Caco-2 (cell line): Measurements from ENCODE around the gene IGSF8. TPM values are rescaled to one million over a fixed set of nuclear protein-coding genes. Genes with fewer than 3 reads are reported as not detected.

ENCODE experiments used
- BruUV-seq: library from RNA; stranded (reverse); fragments of 400-500 nt; replicated peaks from 2 replicates; lab custom pipeline; 2021; lab: Mats Ljungman, UMichigan
- CTCF ChIA-PET: fragments of 300-600 bp; sonication (Branson Sonifier 250); formaldehyde crosslinking; loops from one replicate; lab custom pipeline; 2022; ENCODE audit warnings: antibody characterized with exemption; lab: Charles Lee
- POLR2A ChIA-PET: fragments of 300-600 bp; sonication (Branson Sonifier 250); formaldehyde crosslinking; loops from one replicate; lab custom pipeline; 2022; ENCODE audit warnings: antibody characterized with exemption; lab: Charles Lee
- DNase-seq, 2 experiments: peaks; one replicate each; pipeline versions ENCODE4 v3.0.0 to v3.0.0-alpha.2; 2020 to 2022
- H3K27me3 ChIP-seq: replicated peaks from 2 replicates; pipeline ENCODE4 v1.6.0; 2011; ENCODE audit warnings: low read length; ENCODE audit not compliant: control insufficient read depth, insufficient read depth
- H3K36me3 ChIP-seq: 2 replicates; pipeline ENCODE4 v1.5.1; 2011; ENCODE audit warnings: low read length; ENCODE audit not compliant: control insufficient read depth, insufficient read depth
- H3K4me1 ChIP-seq: fragments of 250-450 bp; sonication (Bioruptor Pico); 2 replicates; pipeline ENCODE4 v1.5.1; 2020; ENCODE audit warnings: mild to moderate bottlenecking
- H3K4me3 ChIP-seq: 2 replicates; pipeline ENCODE4 v1.5.1; 2011; ENCODE audit warnings: low read depth, mild to moderate bottlenecking, control low read depth, low read length
- H3K9me3 ChIP-seq: fragments of 250-450 bp; sonication (Bioruptor Pico); 2 replicates; pipeline ENCODE4 v1.5.1; 2020; ENCODE audit warnings: mild to moderate bottlenecking, moderate library complexity
- H3K27ac Mint-ChIP-seq: one replicate; pipeline ENCODE4 v1.8.0; 2022; ENCODE audit warnings: mixed read lengths; ENCODE audit not compliant: unreplicated experiment
- H3K27me3 Mint-ChIP-seq: one replicate; pipeline ENCODE4 v1.8.0; 2022; ENCODE audit warnings: mixed read lengths; ENCODE audit not compliant: insufficient read depth, unreplicated experiment
- H3K36me3 Mint-ChIP-seq: one replicate; pipeline ENCODE4 v1.8.0; 2022; ENCODE audit warnings: mild to moderate bottlenecking, mixed read lengths; ENCODE audit not compliant: insufficient read depth, unreplicated experiment
- H3K4me1 Mint-ChIP-seq: one replicate; pipeline ENCODE4 v1.8.0; 2022; ENCODE audit warnings: low read depth, mixed read lengths; ENCODE audit not compliant: unreplicated experiment
- H3K4me3 Mint-ChIP-seq: one replicate; pipeline ENCODE4 v1.8.0; 2022; ENCODE audit warnings: mild to moderate bottlenecking, moderate library complexity, mixed read lengths; ENCODE audit not compliant: unreplicated experiment
- H3K9me3 Mint-ChIP-seq: one replicate; pipeline ENCODE4 v1.8.0; 2022; ENCODE audit warnings: mixed read lengths; ENCODE audit not compliant: unreplicated experiment
- CTCF ChIP-seq, 2 experiments: fragments of 200-600 bp in 1 of 2; IDR thresholded peaks; 1 replicate in 1 of 2; 2 replicates in 1 of 2; pipeline versions ENCODE4 v1.5.1 to v1.8.0; 2011 to 2022; ENCODE audit warnings: antibody characterized with exemption in 1 of 2, control low read depth in 1 of 2, inconsistent platforms in 1 of 2, low read depth in 1 of 2, low read length in 1 of 2, mild to moderate bottlenecking in 1 of 2, moderate library complexity in 1 of 2; ENCODE audit not compliant: insufficient read depth in 1 of 2, severe bottlenecking in 1 of 2, unreplicated experiment in 1 of 2
- intact Hi-C: fragments of 100-400 bp; cut with micrococcal nuclease; formaldehyde crosslinking; loops from one replicate; pipeline ENCODE4 v1.10.0; 2022; ENCODE audit not compliant: unreplicated experiment
- total RNA-seq: library from RNA; stranded (reverse); gene quantifications from 2 replicates; pipeline ENCODE4 v1.2.3, GENCODE V29; 2022

The IGSF8 gene
- total RNA-seq, 1 experiment from 2014 or later: 15.4 TPM

DNA sequence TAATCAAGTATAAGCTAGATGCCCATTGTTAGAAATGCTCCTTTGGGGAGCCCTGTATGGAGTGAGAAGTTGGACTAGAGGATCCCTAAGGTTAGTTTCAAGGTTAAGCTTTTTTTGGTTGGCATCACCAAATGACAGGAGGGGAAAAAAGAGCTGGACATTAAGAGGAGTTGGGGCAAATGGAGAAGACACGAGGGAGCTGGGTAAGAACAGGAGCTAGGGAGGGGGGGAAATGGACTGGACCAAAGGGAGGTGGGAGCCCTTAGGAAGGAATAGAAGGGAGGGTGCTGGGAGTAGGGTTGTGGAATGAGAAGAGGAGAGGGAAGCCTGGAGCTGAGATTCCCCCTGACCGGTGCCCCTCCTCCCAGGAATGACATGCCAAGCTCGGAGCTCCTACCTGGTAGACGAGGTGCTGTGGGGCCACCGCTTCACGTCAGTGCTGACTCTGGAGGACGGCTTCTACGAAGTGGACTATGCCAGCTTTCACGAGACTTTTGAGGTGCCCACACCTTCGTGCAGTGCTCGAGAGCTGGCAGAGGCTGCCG lies 11.2 kb downstream of the IGSF8 start:
- intact Hi-C loops: loop anchor here (10.0 kb wide), 1 partner anchor 152 kb away; no protein-coding TSS in a partner anchor
- no peak for TF ChIP-seq CTCF (IDR thresholded peaks at IDR 0.05; ENCODE audit: insufficient read depth in 1 of 2, low read depth in 1 of 2, low read length in 1 of 2, severe bottlenecking in 1 of 2, unreplicated experiment in 1 of 2)
- no peak for DNase-seq
- H3K27me3 Mint-ChIP-seq: no peaks in the 10 kb centered on the region
- Histone ChIP-seq H3K4me3 (no peak overlapping the region), H3K36me3 (no peaks in the 10 kb centered on the region), H3K27me3 (no peaks in the 10 kb centered on the region), H3K4me1 (no peaks in the 10 kb centered on the region), H3K9me3 (no peaks in the 10 kb centered on the region)
- CTCF ChIA-PET: interaction anchor here (0.8 kb wide), 1 partner anchor 9 kb away, joined by 3 read pairs; no protein-coding TSS in a partner anchor
- POLR2A ChIA-PET: interaction anchor here (0.5 kb wide), 1 partner anchor 10 kb away, joined by 4 read pairs; no protein-coding TSS in a partner anchor
- H3K36me3 Mint-ChIP-seq: no peaks in the 10 kb centered on the region
- H3K4me3 Mint-ChIP-seq: no peak overlapping the region
- no peaks in the 10 kb centered on the region for H3K9me3 Mint-ChIP-seq
- H3K27ac Mint-ChIP-seq: no peak overlapping the region
- peaks cover 7% of the 10 kb centered on the region for H3K4me1 Mint-ChIP-seq
- BruUV-seq: no TSS peak

DNA sequence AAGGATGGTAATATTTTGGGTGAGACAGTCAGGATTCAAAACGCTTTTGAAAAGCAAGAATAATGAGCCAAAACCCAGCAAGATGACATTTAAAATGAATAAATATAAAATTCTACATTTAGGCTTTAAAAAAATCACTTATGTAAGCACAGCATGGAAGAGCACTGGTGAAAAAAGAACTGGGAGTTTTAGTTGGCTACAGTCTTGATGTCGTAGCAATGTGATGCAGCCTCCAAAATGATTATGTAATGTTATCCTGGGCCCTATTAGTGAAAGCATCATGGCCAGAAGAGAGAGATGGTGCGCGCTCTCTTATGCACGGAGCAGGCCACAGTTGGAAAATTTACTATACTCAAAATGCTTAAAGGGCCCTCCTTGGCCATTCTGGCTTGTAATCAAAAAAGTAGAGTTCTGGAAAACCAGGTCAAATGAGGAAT lies 11.9 kb downstream of the IGSF8 start:
- ChIA-PET POLR2A (no interaction called here), CTCF (interaction anchor here (1.1 to 1.3 kb wide), 2 partner anchors 9 to 28 kb away, joined by 4 to 7 read pairs; no protein-coding TSS in a partner anchor)

More for the DNA sequence above, 11.9 kb downstream of the IGSF8 start:
- no peaks in the 10 kb centered on the region for H3K27me3 ChIP-seq
- Mint-ChIP-seq H3K27me3 (peaks cover 3% of the 10 kb centered on the region), H3K4me1 (peaks cover 7% of the 10 kb centered on the region), H3K4me3 (no peak overlapping the region), H3K9me3 (no peaks in the 10 kb centered on the region), H3K27ac (no peak overlapping the region), H3K36me3 (no peaks in the 10 kb centered on the region)
- H3K36me3 ChIP-seq: no peaks in the 10 kb centered on the region
- H3K9me3 ChIP-seq: no peaks in the 10 kb centered on the region
- TF ChIP-seq CTCF (IDR thresholded peaks at IDR 0.05; ENCODE audit: insufficient read depth in 1 of 2, low read depth in 1 of 2, low read length in 1 of 2, severe bottlenecking in 1 of 2, unreplicated experiment in 1 of 2): no peak
- intact Hi-C loops: loop anchor here (10.0 kb wide), 1 partner anchor 152 kb away; no protein-coding TSS in a partner anchor
- no TSS peak for BruUV-seq
- no peak overlapping the region for H3K4me3 ChIP-seq
- DNase-seq: no peak
- H3K4me1 ChIP-seq: no peaks in the 10 kb centered on the region
